Type B pancreatic cell (in vitro differentiated cells): ENCODE results near the gene DNM2. TPM values are rescaled to one million over a fixed set of nuclear protein-coding genes. Genes with fewer than 3 reads are reported as not detected.

Source experiments
- DNase-seq: peaks from one replicate; pipeline ENCODE4 v3.0.0; 2021; ENCODE audit warnings: mixed read lengths; ENCODE audit not compliant: unreplicated experiment; ENCODE audit errors: extremely low spot score
- H3K27ac Mint-ChIP-seq: 2 replicates; pipeline ENCODE4 v1.8.0; 2021; ENCODE audit warnings: mild to moderate bottlenecking, mixed read lengths
- H3K27me3 Mint-ChIP-seq: 2 replicates; pipeline ENCODE4 v1.8.0; 2021; ENCODE audit warnings: mixed read lengths
- H3K36me3 Mint-ChIP-seq: 2 replicates; pipeline ENCODE4 v1.8.0; 2021; ENCODE audit warnings: mixed read lengths
- H3K4me1 Mint-ChIP-seq: one replicate; pipeline ENCODE4 v1.8.0; 2021; ENCODE audit warnings: mixed read lengths; ENCODE audit not compliant: unreplicated experiment
- H3K4me3 Mint-ChIP-seq: 2 replicates; pipeline ENCODE4 v1.8.0; 2021; ENCODE audit warnings: mild to moderate bottlenecking, mixed read lengths
- H3K9me3 Mint-ChIP-seq: 2 replicates; pipeline ENCODE4 v1.8.0; 2021; ENCODE audit warnings: mixed read lengths
- CTCF ChIP-seq: fragments of 200-600 bp; sonication (generic); conservative IDR thresholded peaks from 2 replicates; pipeline ENCODE4 v1.5.0; 2021; ENCODE audit warnings: antibody characterized with exemption, mild to moderate bottlenecking
- total RNA-seq: library from RNA; stranded (reverse); gene quantifications from 2 replicates; pipeline ENCODE4 v1.2.1, GENCODE V29; 2021; ENCODE audit warnings: low replicate concordance

The DNM2 gene
- total RNA-seq, 1 donor from 2014 or later, result 119 TPM

- DNase-seq, result no peak
- Mint-ChIP-seq H3K4me1 (no peaks in the 10 kb centered on the region), H3K4me3 (no peak overlapping the region), H3K27me3 (no peaks in the 10 kb centered on the region), H3K36me3 (peaks cover 8% of the 10 kb centered on the region), H3K27ac (no peak overlapping the region), H3K9me3 (no peaks in the 10 kb centered on the region)
- no peak for TF ChIP-seq CTCF
These were observed 35.3 kb upstream of the DNM2 start for GRCh38 chr19:10682397-10683063.

- no peak for DNase-seq
- Mint-ChIP-seq H3K36me3 (peaks cover 8% of the 10 kb centered on the region), H3K27ac (no peak overlapping the region), H3K4me3 (no peak overlapping the region), H3K27me3 (no peaks in the 10 kb centered on the region), H3K9me3 (no peaks in the 10 kb centered on the region), H3K4me1 (no peaks in the 10 kb centered on the region)
- TF ChIP-seq CTCF, result no peak
These were observed 34.8 kb upstream of the DNM2 start for GRCh38 chr19:10683064-10683426.

GRCh38 chr19:10683582-10683981 is 34.3 kb upstream of the DNM2 start:
- no peak for TF ChIP-seq CTCF
- Mint-ChIP-seq H3K27me3 (no peaks in the 10 kb centered on the region), H3K4me3 (no peak overlapping the region), H3K4me1 (no peaks in the 10 kb centered on the region), H3K9me3 (no peaks in the 10 kb centered on the region), H3K27ac (no peak overlapping the region), H3K36me3 (peaks cover 8% of the 10 kb centered on the region)
- no peak for DNase-seq

- no peak for DNase-seq
- no peak for TF ChIP-seq CTCF
- Mint-ChIP-seq H3K36me3 (peaks cover 15% of the 10 kb centered on the region), H3K9me3 (no peaks in the 10 kb centered on the region), H3K4me1 (no peaks in the 10 kb centered on the region), H3K4me3 (no peak overlapping the region), H3K27ac (no peak overlapping the region), H3K27me3 (no peaks in the 10 kb centered on the region)
These were observed 32.7 kb upstream of the DNM2 start for GRCh38 chr19:10685210-10685609.

- Mint-ChIP-seq H3K9me3 (no peaks in the 10 kb centered on the region), H3K36me3 (peaks cover 22% of the 10 kb centered on the region), H3K4me1 (no peaks in the 10 kb centered on the region), H3K4me3 (no peak overlapping the region), H3K27me3 (no peaks in the 10 kb centered on the region), H3K27ac (no peak overlapping the region)
- no peak for TF ChIP-seq CTCF
- DNase-seq, result no peak
These were observed 31.7 kb upstream of the DNM2 start for GRCh38 chr19:10686193-10686592.
